Astrocyte of the cerebellum (primary cell): ENCODE results near the gene SLC15A1.

Experiments used
- DNase-seq: peaks from one replicate; pipeline ENCODE4 v3.0.0-alpha.2; 2011; ENCODE audit warnings: low read depth
- H3K4me3 ChIP-seq: 2 replicates; pipeline ENCODE4 v1.5.1; 2011; ENCODE audit warnings: mild to moderate bottlenecking, low read depth, low read length, moderate library complexity
- in situ Hi-C: cut with HindIII; loops from 2 replicates; pipeline ENCODE4 v1.10.0; 2017; ENCODE audit warnings: low sequenced_read_pairs
- TF ChIP-seq, protein P1 (sequence below): IDR thresholded peaks from 2 replicates; pipeline ENCODE4 v1.5.1; 2012; ENCODE audit warnings: low read length, low read depth, moderate library complexity, mild to moderate bottlenecking; ENCODE audit errors: missing control alignments

Gene SLC15A1

DNA sequence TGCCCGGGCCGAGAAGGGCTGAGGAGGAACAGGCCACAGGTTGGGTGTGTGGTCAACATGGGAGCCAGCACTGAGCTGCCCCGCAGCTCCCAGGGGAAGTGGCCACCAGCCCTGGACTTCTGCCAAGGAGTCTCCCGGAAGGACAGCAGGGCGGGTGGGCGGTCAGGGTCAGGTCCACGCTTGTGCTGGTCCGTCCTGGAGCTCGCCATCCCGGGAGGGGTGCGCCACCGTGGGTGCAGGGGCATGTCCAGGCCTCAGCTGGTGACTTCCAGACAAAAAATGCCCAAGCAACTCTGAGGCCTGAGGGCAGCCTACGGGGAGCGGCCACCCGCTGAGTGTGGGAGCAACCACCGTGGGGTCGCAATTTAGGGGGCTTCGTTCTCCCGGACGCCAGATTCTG lies 21.4 kb upstream of the SLC15A1 start:
- in situ Hi-C loops = no loop called here
- no peak for DNase-seq
- no peak overlapping the region for H3K4me3 ChIP-seq
- TF ChIP-seq, protein P1, sequence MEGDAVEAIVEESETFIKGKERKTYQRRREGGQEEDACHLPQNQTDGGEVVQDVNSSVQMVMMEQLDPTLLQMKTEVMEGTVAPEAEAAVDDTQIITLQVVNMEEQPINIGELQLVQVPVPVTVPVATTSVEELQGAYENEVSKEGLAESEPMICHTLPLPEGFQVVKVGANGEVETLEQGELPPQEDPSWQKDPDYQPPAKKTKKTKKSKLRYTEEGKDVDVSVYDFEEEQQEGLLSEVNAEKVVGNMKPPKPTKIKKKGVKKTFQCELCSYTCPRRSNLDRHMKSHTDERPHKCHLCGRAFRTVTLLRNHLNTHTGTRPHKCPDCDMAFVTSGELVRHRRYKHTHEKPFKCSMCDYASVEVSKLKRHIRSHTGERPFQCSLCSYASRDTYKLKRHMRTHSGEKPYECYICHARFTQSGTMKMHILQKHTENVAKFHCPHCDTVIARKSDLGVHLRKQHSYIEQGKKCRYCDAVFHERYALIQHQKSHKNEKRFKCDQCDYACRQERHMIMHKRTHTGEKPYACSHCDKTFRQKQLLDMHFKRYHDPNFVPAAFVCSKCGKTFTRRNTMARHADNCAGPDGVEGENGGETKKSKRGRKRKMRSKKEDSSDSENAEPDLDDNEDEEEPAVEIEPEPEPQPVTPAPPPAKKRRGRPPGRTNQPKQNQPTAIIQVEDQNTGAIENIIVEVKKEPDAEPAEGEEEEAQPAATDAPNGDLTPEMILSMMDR = no peak

DNA sequence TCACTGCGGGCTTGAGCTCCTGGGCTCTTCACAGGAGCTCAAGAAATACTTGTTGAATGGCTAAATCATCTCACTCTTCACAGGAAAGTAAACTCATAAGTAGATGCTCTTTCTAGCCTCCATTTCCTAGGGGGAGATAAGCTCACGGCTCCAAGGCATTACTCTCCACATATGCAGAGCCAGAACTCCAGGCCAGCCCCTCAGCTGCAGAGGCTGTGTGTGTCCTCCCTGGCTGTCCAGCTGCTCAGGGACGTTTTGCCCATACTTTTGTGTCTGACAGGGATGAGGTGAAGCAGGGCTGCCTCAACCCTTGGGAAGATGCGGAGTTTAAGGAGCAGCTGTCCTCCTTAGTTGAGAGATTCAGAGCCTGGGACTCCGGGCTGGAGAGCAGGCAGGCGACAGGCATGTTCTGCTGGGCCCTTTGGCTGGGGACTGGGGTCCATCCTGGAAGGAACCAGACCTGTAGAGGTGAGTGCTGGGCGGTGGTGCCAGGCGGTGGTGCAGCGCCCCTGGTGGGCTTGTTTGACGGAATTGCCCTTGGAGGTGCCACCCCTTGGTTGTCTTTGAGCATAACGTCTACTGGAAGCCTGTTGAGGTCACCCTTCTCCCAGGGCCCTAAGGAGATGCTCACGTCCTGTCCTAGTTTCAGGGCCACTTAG lies 20.5 kb upstream of the SLC15A1 start:
- no peak for DNase-seq
- in situ Hi-C loops = no loop called here
- TF ChIP-seq, protein P1 = no peak
- H3K4me3 ChIP-seq = no peak overlapping the region

DNA sequence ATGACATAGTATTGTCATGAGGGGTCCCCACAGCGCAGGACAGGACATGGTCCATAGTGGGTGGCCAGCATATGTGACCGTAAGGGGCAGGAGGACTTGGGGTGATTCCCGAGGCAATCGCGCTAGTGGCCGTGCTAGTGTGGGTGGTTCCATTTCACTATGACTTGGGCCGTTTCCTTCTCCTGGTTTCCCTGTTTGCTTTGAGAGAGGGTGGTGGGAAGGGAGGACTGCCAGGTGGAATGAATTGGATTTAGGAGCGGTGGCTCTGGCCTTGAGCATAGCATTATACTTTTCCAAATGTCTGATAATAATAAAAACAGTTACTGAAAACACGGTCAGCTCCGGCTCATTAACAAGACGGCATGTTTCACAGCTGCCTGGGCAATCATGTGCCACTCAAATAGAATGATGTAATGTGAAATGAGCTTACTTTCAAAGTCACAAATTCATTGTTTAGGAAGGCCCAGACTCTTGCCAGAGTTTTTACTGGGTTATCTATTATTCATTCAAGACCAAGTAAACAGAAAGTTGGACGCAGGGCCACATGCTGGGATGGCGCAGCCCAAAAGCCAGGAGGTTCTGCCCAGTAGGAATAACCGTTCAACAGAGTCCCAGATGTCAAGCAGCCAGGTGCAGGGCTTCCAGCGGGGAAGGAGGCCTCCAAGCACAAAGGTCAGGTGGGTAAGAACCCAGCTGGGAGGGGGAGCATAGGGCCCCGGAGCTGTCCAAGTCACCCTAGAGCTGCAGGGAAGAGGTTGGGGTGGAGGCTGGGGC lies 19.6 kb upstream of the SLC15A1 start:
- in situ Hi-C loops = no loop called here
- TF ChIP-seq, protein P1 = no peak
- DNase-seq = no peak
- no peak overlapping the region for H3K4me3 ChIP-seq

DNA sequence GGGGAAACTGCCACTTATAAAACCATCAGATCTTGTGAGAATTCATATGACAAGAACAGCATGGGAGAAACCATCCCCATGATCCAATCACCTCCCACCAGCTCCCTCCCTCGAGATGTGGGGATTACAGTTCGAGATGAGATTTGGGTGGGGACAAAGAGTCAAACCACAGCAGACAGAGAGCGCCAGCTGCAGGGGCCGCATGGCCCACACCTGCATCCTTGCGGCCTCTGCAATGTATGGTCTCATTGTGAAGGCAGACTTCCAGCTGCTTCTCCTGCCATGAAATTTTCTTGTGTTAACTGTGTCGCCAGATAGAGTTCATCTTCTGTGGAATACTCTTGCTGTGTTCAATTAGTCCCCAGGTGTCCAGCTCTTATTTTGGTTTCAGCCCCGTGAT lies 17.3 kb upstream of the SLC15A1 start:
- in situ Hi-C loops = no loop called here
- no peak overlapping the region for H3K4me3 ChIP-seq
- no peak for DNase-seq
- TF ChIP-seq, protein P1 = no peak

DNA sequence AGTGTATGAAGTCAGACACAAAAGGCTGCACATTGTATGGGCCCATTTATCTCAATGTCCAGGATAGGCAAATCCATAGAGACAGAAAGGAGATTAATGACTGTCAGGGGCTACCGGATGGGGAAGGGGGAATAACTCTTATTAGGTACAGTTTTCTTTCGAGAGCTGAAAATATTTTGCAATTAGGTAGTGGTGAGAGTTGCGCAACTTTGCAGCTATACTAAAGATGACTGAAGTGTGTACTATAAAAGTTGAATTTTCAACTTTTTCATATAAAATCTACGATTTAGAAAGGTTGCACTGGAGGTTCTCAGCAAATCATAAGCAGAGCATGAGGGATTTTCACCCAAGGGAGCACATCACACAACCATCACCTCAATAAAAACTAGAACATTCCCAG lies 16.1 kb upstream of the SLC15A1 start:
- no peak overlapping the region for H3K4me3 ChIP-seq
- in situ Hi-C loops = no loop called here
- TF ChIP-seq, protein P1 = no peak
- DNase-seq = no peak

DNA sequence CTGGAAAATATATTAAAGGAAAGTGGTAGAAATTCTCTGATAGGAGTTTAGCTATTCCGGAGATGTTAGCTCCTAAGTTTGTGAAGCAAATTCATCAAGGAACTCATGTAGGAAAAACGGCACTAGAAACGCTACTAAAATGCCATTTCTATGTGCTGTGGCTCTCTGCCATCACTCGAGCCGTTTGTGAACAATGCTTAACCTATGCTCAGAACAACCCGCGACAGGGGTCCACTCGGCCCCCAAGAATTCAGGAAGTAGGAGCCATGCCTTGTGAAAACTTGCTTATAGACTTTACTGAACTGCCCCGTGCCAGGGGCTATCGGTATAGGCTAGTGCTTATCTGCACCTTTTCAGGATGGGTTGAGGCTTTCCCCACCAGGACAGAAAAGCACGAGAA lies 14.2 kb upstream of the SLC15A1 start:
- H3K4me3 ChIP-seq = no peak overlapping the region
- in situ Hi-C loops = no loop called here
- TF ChIP-seq, protein P1 = no peak
- no peak for DNase-seq
